Testis (tissue), 2 donors: Measurements from ENCODE around the gene ALDOC.

Experiments used
- POLR2A ChIP-seq: fragments of 450-650 bp; IDR thresholded peaks from one replicate; pipeline ENCODE4 v1.6.1; 2017; ENCODE audit warnings: antibody characterized with exemption, mild to moderate bottlenecking, moderate library complexity
- TF ChIP-seq, protein P1 (sequence below), 3 experiments: fragments of 450-650 bp in 2 of 3; fragments of 200-600 bp in 1 of 3; sonication (generic) in 1 of 3; IDR thresholded peaks; one replicate each; pipeline ENCODE4 v1.5.1; 2016 to 2019; ENCODE audit warnings: antibody characterized with exemption in 3 of 3, mild to moderate bottlenecking in 2 of 3, moderate library complexity in 1 of 3

DNA sequence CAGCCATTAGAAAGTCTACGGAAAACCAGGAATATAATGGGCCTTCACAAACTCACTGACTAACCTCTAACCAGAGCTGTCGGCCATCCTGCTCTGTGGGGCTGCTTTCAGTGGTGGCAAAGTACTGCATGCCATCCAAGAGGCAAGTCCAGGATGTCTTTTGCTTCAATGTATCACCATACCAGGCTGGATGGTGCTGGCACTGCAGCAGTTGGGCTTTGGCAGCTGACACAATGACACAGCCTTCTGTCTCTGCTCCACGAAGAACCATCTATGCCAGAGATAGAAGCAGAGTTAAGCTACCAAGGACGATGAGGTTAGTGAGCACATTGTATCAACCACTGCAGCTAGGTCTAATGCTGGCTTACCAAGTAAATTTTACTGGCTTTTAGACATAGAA lies 47.0 kb upstream of the ALDOC start:
- TF ChIP-seq, protein P1, sequence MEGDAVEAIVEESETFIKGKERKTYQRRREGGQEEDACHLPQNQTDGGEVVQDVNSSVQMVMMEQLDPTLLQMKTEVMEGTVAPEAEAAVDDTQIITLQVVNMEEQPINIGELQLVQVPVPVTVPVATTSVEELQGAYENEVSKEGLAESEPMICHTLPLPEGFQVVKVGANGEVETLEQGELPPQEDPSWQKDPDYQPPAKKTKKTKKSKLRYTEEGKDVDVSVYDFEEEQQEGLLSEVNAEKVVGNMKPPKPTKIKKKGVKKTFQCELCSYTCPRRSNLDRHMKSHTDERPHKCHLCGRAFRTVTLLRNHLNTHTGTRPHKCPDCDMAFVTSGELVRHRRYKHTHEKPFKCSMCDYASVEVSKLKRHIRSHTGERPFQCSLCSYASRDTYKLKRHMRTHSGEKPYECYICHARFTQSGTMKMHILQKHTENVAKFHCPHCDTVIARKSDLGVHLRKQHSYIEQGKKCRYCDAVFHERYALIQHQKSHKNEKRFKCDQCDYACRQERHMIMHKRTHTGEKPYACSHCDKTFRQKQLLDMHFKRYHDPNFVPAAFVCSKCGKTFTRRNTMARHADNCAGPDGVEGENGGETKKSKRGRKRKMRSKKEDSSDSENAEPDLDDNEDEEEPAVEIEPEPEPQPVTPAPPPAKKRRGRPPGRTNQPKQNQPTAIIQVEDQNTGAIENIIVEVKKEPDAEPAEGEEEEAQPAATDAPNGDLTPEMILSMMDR (IDR thresholded peaks at IDR 0.05) = no peak
- no peak for TF ChIP-seq POLR2A
